K562 (cell line): ENCODE results near the gene PELI2. TPM values are rescaled to one million over a fixed set of nuclear protein-coding genes. Genes with fewer than 3 reads are reported as not detected.

Source experiments
- CBFA2T3 ChIP-seq: fragments of 450-650 bp; IDR thresholded peaks from 2 replicates; pipeline ENCODE4 v1.6.1; 2017
- CBX8 ChIP-seq: fragments of 200-600 bp; sonication (generic); IDR thresholded peaks from 2 replicates; pipeline ENCODE4 v1.6.1; 2012; ENCODE audit warnings: borderline replicate concordance, mixed run types, low read depth, mild to moderate bottlenecking, moderate library complexity, mixed read lengths, low read length, control low read depth, inconsistent platforms; ENCODE audit not compliant: poor library complexity, severe bottlenecking; ENCODE audit errors: extremely low read depth
- CHAMP1 ChIP-seq: fragments of 450-650 bp; IDR thresholded peaks from 2 replicates; pipeline ENCODE4 v1.6.1; 2016; ENCODE audit warnings: mild to moderate bottlenecking
- CTBP1 ChIP-seq: fragments of 450-650 bp; IDR thresholded peaks from 2 replicates; pipeline ENCODE4 v1.6.1; 2016; ENCODE audit warnings: borderline replicate concordance
- E2F6 ChIP-seq, 2 experiments: IDR thresholded peaks; 2 replicates each; pipeline ENCODE4 v1.6.1; 2011; ENCODE audit warnings: borderline replicate concordance in 1 of 2, control low read depth in 1 of 2, low read depth in 1 of 2, low read length in 1 of 2, mild to moderate bottlenecking in 1 of 2, mixed read lengths in 1 of 2, moderate library complexity in 1 of 2; ENCODE audit not compliant: insufficient read depth in 1 of 2, insufficient read length in 1 of 2, poor library complexity in 1 of 2, severe bottlenecking in 1 of 2; ENCODE audit errors: extremely low read depth in 1 of 2
- GMEB1 ChIP-seq: fragments of 250-450 bp; sonication (Bioruptor Pico); IDR thresholded peaks from 2 replicates; pipeline ENCODE4 v1.4.0; 2020; ENCODE audit warnings: mild to moderate bottlenecking
- ILF3 ChIP-seq: fragments of 450-650 bp; IDR thresholded peaks from 2 replicates; pipeline ENCODE4 v1.6.1; 2018; ENCODE audit warnings: antibody characterized with exemption, mild to moderate bottlenecking, moderate library complexity, borderline replicate concordance
- JUN ChIP-seq, 2 experiments: sonication (generic) in 1 of 2; formaldehyde crosslinking in 1 of 2; IDR thresholded peaks; 2 replicates each; pipeline versions ENCODE4 v1.6.1 to v1.8.0; 2012 to 2022; ENCODE audit warnings: borderline replicate concordance in 2 of 2, mild to moderate bottlenecking in 2 of 2, improper control_type of control experiment in 1 of 2, low read depth in 1 of 2, low read length in 1 of 2, missing genetic modification reagents in 1 of 2
- MAFF ChIP-seq: IDR thresholded peaks from 2 replicates; pipeline ENCODE4 v1.6.1; 2012; ENCODE audit warnings: low read length, improper control_type of control experiment
- PHF8 ChIP-seq: fragments of 200-600 bp; sonication (generic); IDR thresholded peaks from 2 replicates; pipeline ENCODE4 v1.6.1; 2012; ENCODE audit warnings: mixed run types, mild to moderate bottlenecking, inconsistent platforms, low read length, moderate library complexity, borderline replicate concordance
- PKNOX1 ChIP-seq: fragments of 450-650 bp; IDR thresholded peaks from 2 replicates; pipeline ENCODE4 v1.6.1; 2016
- RBM15 ChIP-seq: fragments of 200-400 bp; formaldehyde crosslinking; IDR thresholded peaks from 2 replicates; pipeline ENCODE4 v1.6.1; 2018; ENCODE audit warnings: mild to moderate bottlenecking, low read length, moderate library complexity; ENCODE audit not compliant: insufficient read depth
- STAG1 ChIP-seq: sonication (generic); formaldehyde crosslinking; IDR thresholded peaks from 2 replicates; pipeline ENCODE4 v1.5.0; 2020; ENCODE audit warnings: missing genetic modification reagents, borderline replicate concordance
- TAL1 ChIP-seq: fragments of 450-650 bp; IDR thresholded peaks from 2 replicates; pipeline ENCODE4 v1.6.1; 2016; ENCODE audit warnings: mild to moderate bottlenecking
- TCF15 ChIP-seq: fragments of 250-450 bp; sonication (Bioruptor Pico); IDR thresholded peaks from 2 replicates; pipeline ENCODE4 v1.8.0; 2022; ENCODE audit warnings: moderate library complexity, mild to moderate bottlenecking, inconsistent platforms
- THRAP3 ChIP-seq: fragments of 450-650 bp; IDR thresholded peaks from 2 replicates; pipeline ENCODE4 v1.6.1; 2016; ENCODE audit warnings: mild to moderate bottlenecking, inconsistent platforms, borderline replicate concordance
- TRIM28 ChIP-seq: fragments of 450-650 bp; IDR thresholded peaks from 2 replicates; pipeline ENCODE4 v1.6.1; 2017
- VEZF1 ChIP-seq: fragments of 200-800 bp; sonication (Bioruptor generic); IDR thresholded peaks from 2 replicates; pipeline ENCODE4 v1.6.1; 2017; ENCODE audit warnings: missing genetic modification characterization, missing compliant biosample characterization
- ZNF311 ChIP-seq: fragments of 250-450 bp; sonication (Bioruptor Pico); IDR thresholded peaks from 2 replicates; pipeline ENCODE4 v1.4.0; 2020; ENCODE audit warnings: mild to moderate bottlenecking, moderate library complexity
- polyA plus RNA-seq, 8 experiments: library from polyadenylated mRNA; depleted of rRNA in 4 of 8; stranded (reverse) in 5 of 8; unstranded in 3 of 8; fragments of >200 nt; fragmentation: Nextera tagmentation in 2 of 8; fragmentation: Illumina TruSeq in 1 of 8; extraction: Ambion mirVana in 2 of 8; extraction: Trizol in 1 of 8; gene quantifications; 2 replicates each; pipeline versions ENCODE4 v1.2.1 to v1.2.3, GENCODE V29; 2011 to 2014; ENCODE audit warnings: inconsistent platforms in 1 of 8, missing spikeins in 1 of 8
- total RNA-seq, 7 experiments: library from RNA; depleted of rRNA in 6 of 7; stranded (reverse); fragments of >200 nt in 6 of 7; fragmentation: Illumina TruSeq in 2 of 7; extraction: Trizol in 2 of 7; gene quantifications; 2 replicates each; pipeline versions ENCODE4 v1.2.1 to v1.2.3, GENCODE V29; 2011 to 2021; ENCODE audit warnings: low replicate concordance in 1 of 7

Gene PELI2
- total and polyA plus RNA-seq, 9 of the 15 experiments (the other 6 are each of a cell fraction or from before 2014, with no cell fraction given), result 0.20 to 1.5 (median 0.44) TPM

GRCh38 chr14:56172571-56172971 lies 54.4 kb downstream of the PELI2 start (continued):
- TF ChIP-seq GMEB1 (CRISPR knock-in tag) (no peak), CBFA2T3 (0 out of 2 replicates have a peak, but pooled peaks have one; percentile 11), TAL1 (0 out of 2 replicates have a peak, but pooled peaks have one; percentile 21), E2F6 (IDR thresholded peaks at IDR 0.05; ENCODE audit: borderline replicate concordance in 1 of 2, extremely low read depth in 1 of 2, insufficient read depth in 1 of 2, insufficient read length in 1 of 2, low read depth in 1 of 2, low read length in 1 of 2, poor library complexity in 1 of 2, severe bottlenecking in 1 of 2) (no peak), CHAMP1 (peak; percentile 23; the same call in 1 of the 2 replicates), TRIM28 (no peak), CTBP1 (0 out of 2 replicates have a peak, but pooled peaks have one; percentile 14), THRAP3 (no peak), TCF15 (CRISPR knock-in tag) (no peak), RBM15 (no peak), CBX8 (no peak), STAG1 (CRISPR knock-in tag) (no peak), PKNOX1 (no peak), VEZF1 (CRISPR knock-in tag) (0 out of 2 replicates have a peak, but pooled peaks have one; percentile 4), ZNF311 (CRISPR knock-in tag) (no peak), PHF8 (no peak), ILF3 (no peak), JUN (IDR thresholded peaks at IDR 0.05; ENCODE audit: borderline replicate concordance, low read depth, low read length) (peak; percentile 88), JUN (CRISPR knock-in tag; IDR thresholded peaks at IDR 0.05; ENCODE audit: borderline replicate concordance) (no peak), MAFF (no peak)
